CD4-positive, alpha-beta T cell (primary cell): Measurements from ENCODE around the gene CAPN15. TPM values are rescaled to one million over a fixed set of nuclear protein-coding genes. Genes with fewer than 3 reads are reported as not detected.

Source experiments
- ATAC-seq: fragments of 200-7000 bp; cut with Tn5 transposase; one replicate; pipeline ENCODE4 v1.10.0; 2022; ENCODE audit warnings: mild to moderate bottlenecking; ENCODE audit not compliant: poor library complexity
- CTCF ChIA-PET: fragments of 350-600 bp; sonication (Branson Sonifier 250); formaldehyde crosslinking; loops from one replicate; lab custom pipeline; 2021; ENCODE audit warnings: antibody characterized with exemption, inconsistent platforms; lab: Charles Lee
- POLR2A ChIA-PET: fragments of 350-600 bp; sonication (Branson Sonifier 250); formaldehyde crosslinking; loops from one replicate; lab custom pipeline; 2021; ENCODE audit warnings: antibody characterized with exemption, inconsistent platforms; lab: Charles Lee
- DNase-seq, 14 experiments: peaks; one replicate each; pipeline ENCODE4 v3.0.0-alpha.2; 2013 to 2020; ENCODE audit warnings: mixed read lengths in 2 of 14
- H3K27ac ChIP-seq, 2 donors: one replicate each; pipeline versions ENCODE4 v1.5.1 to v1.7.0; 2013; ENCODE audit warnings: low read length in 2 of 2, low read depth in 1 of 2, mild to moderate bottlenecking in 1 of 2
- H3K27me3 ChIP-seq, 2 experiments: 1 replicate in 1 of 2; 2 replicates in 1 of 2; pipeline versions ENCODE4 v1.6.1 to v1.7.0; 2013; ENCODE audit warnings: low read length in 2 of 2, control low read depth in 1 of 2, mild to moderate bottlenecking in 1 of 2, moderate library complexity in 1 of 2; ENCODE audit not compliant: insufficient read depth in 2 of 2, control insufficient read depth in 1 of 2
- H3K36me3 ChIP-seq: one replicate; pipeline ENCODE4 v1.6.1; 2013; ENCODE audit warnings: low read length, control low read depth; ENCODE audit not compliant: insufficient read depth
- H3K4me1 ChIP-seq: one replicate; pipeline ENCODE4 v1.6.1; 2013; ENCODE audit warnings: low read length, control low read depth; ENCODE audit not compliant: insufficient read depth
- H3K4me3 ChIP-seq: one replicate; pipeline ENCODE4 v1.5.1; 2013; ENCODE audit warnings: mild to moderate bottlenecking, low read length, moderate library complexity
- H3K9me3 ChIP-seq, 2 experiments: 1 replicate in 1 of 2; 2 replicates in 1 of 2; pipeline versions ENCODE4 v1.6.1 to v1.7.0; 2013; ENCODE audit warnings: low read length in 2 of 2, mild to moderate bottlenecking in 2 of 2, control low read depth in 1 of 2, moderate library complexity in 1 of 2; ENCODE audit not compliant: control insufficient read depth in 1 of 2, insufficient read depth in 1 of 2
- H3K27ac Mint-ChIP-seq: one replicate; pipeline ENCODE4 v1.8.0; 2020; ENCODE audit warnings: mixed read lengths
- H3K27me3 Mint-ChIP-seq: one replicate; pipeline ENCODE4 v1.8.0; 2021; ENCODE audit warnings: mixed read lengths
- H3K36me3 Mint-ChIP-seq: one replicate; pipeline ENCODE4 v1.8.0; 2021; ENCODE audit warnings: low read depth, mixed read lengths
- H3K4me1 Mint-ChIP-seq: one replicate; pipeline ENCODE4 v1.8.0; 2021; ENCODE audit warnings: low read depth, mixed read lengths
- H3K4me3 Mint-ChIP-seq: one replicate; pipeline ENCODE4 v1.8.0; 2020; ENCODE audit warnings: mild to moderate bottlenecking, mixed read lengths
- H3K9me3 Mint-ChIP-seq: one replicate; pipeline ENCODE4 v1.8.0; 2020; ENCODE audit warnings: mixed read lengths
- CTCF ChIP-seq: fragments of 200-600 bp; IDR thresholded peaks from one replicate; pipeline ENCODE4 v1.8.0; 2022; ENCODE audit warnings: antibody characterized with exemption, mild to moderate bottlenecking
- intact Hi-C, 2 experiments: fragments of 100-400 bp; cut with DNase I in 1 of 2; cut with micrococcal nuclease in 1 of 2; formaldehyde crosslinking; loops; one replicate each; pipeline versions ENCODE4 v1.15.1 to v1.9.0; 2023 to 2025; cut with DNase I, micrococcal nuclease
- total RNA-seq, 174 experiments: library from RNA in 2 of 174; stranded (reverse) in 2 of 174; gene quantifications; one replicate each; pipeline ENCODE4 v1.2.3 and lab custom pipeline; 2021 to 2026

CAPN15 gene
- total RNA-seq, 2 experiments from 2014 or later: 35.5 to 36.9 TPM

- peaks cover 5% of the 10 kb centered on the region for H3K36me3 Mint-ChIP-seq
- ATAC-seq: no peak
- H3K4me3 Mint-ChIP-seq: no peak overlapping the region
- no peak for TF ChIP-seq CTCF
- no peak overlapping the region for H3K27ac Mint-ChIP-seq
- H3K9me3 Mint-ChIP-seq: no peaks in the 10 kb centered on the region
- H3K27me3 Mint-ChIP-seq: no peaks in the 10 kb centered on the region
- no peaks in the 10 kb centered on the region for H3K4me1 Mint-ChIP-seq
- no peaks in the 10 kb centered on the region for H3K27me3 ChIP-seq
- no peak overlapping the region for H3K4me3 ChIP-seq
- H3K27ac ChIP-seq: no peak overlapping the region
- H3K36me3 ChIP-seq: peaks cover 4% of the 10 kb centered on the region
- ChIA-PET CTCF (no interaction called here), POLR2A (no interaction called here)
- no peak for DNase-seq
- intact Hi-C loops: no loop called here
- H3K9me3 ChIP-seq: no peaks in the 10 kb centered on the region
- H3K4me1 ChIP-seq: no peaks in the 10 kb centered on the region
Observed at GRCh38 chr16:512802-513201, 14.7 kb upstream of the CAPN15 start.

GRCh38 chr16:513950-514349 is 13.6 kb upstream of the CAPN15 start:
- H3K27ac Mint-ChIP-seq: no peak overlapping the region
- POLR2A ChIA-PET: no interaction called here

GRCh38 chr16:515175-515938 is 12.2 kb upstream of the CAPN15 start:
- Histone ChIP-seq H3K27ac (no peak overlapping the region), H3K9me3 (no peaks in the 10 kb centered on the region), H3K27me3 (no peaks in the 10 kb centered on the region), H3K4me3 (no peak overlapping the region), H3K36me3 (peaks cover 4% of the 10 kb centered on the region), H3K4me1 (no peaks in the 10 kb centered on the region)
- peaks cover 5% of the 10 kb centered on the region for H3K36me3 Mint-ChIP-seq
- DNase-seq: no peak
- no peak for TF ChIP-seq CTCF
- H3K27ac Mint-ChIP-seq: no peak overlapping the region
- H3K4me3 Mint-ChIP-seq: no peak overlapping the region
- ATAC-seq: no peak
- no peaks in the 10 kb centered on the region for H3K27me3 Mint-ChIP-seq
- no peaks in the 10 kb centered on the region for H3K4me1 Mint-ChIP-seq
- H3K9me3 Mint-ChIP-seq: no peaks in the 10 kb centered on the region
- intact Hi-C loops: no loop called here
- CTCF ChIA-PET: no interaction called here
- POLR2A ChIA-PET: no interaction called here

More at GRCh38 chr16:513950-514349, 13.6 kb upstream of the CAPN15 start:
- no peaks in the 10 kb centered on the region for H3K4me1 ChIP-seq
- no peaks in the 10 kb centered on the region for H3K9me3 ChIP-seq
- ATAC-seq: no peak
- H3K4me1 Mint-ChIP-seq: no peaks in the 10 kb centered on the region
- H3K27me3 Mint-ChIP-seq: no peaks in the 10 kb centered on the region
- no peak overlapping the region for H3K4me3 Mint-ChIP-seq
- no peak for TF ChIP-seq CTCF
- no peak overlapping the region for H3K27ac ChIP-seq
- intact Hi-C loops: no loop called here
- H3K4me3 ChIP-seq: no peak overlapping the region
- H3K9me3 Mint-ChIP-seq: no peaks in the 10 kb centered on the region
- CTCF ChIA-PET: no interaction called here
- DNase-seq: no peak
- H3K36me3 Mint-ChIP-seq: peaks cover 5% of the 10 kb centered on the region
- peaks cover 4% of the 10 kb centered on the region for H3K36me3 ChIP-seq
- H3K27me3 ChIP-seq: no peaks in the 10 kb centered on the region
